ENCODE data around the gene RXFP1. TPM values are rescaled to one million over a fixed set of nuclear protein-coding genes. Genes with fewer than 3 reads are reported as not detected.

Gene RXFP1
- polyA plus RNA-seq, 1 donor (not counting 4 experiments of a cell fraction or from before 2014, with no cell fraction given), result not detected

DNA sequence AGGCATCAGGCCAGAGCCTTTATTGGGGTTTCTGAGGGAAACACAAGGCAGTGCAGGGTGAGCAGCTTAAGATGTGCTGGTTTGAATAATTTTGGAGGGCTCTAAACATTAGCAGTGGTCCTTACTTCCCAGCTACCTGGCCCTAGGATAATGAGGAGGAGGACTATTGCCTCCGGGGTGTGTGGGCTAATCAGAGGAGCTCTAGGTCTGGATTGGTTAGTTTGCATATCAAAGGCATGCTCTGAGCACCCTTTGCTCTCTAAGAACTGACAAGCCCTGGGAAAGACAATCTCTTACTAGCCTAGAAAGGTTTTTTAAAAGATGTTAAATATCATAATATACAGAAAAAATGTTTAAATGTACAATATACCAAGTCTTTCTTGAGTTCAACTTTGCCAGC lies 58.4 kb downstream of the RXFP1 start:
- dilution Hi-C loops (cut with MboI; ENCODE audit: extremely low pct_ligation_motif_present, low sequenced_read_pairs), result no loop called here
- Histone ChIP-seq H3K4me3 (ENCODE audit: control insufficient read depth in 2 of 3, extremely low read depth in 1 of 3, insufficient read depth in 2 of 3, low read depth in 1 of 3, low read length in 3 of 3) (no peak overlapping the region), H3K79me2 (ENCODE audit: control insufficient read depth, insufficient read depth, low read length) (no peaks in the 10 kb centered on the region), H3K9me1 (ENCODE audit: control insufficient read depth, extremely low read depth, insufficient read depth, low read length) (no peaks in the 10 kb centered on the region), H3K4me2 (ENCODE audit: control insufficient read depth, extremely low read depth, insufficient read depth, low read depth, low read length) (no peak overlapping the region), H3K27me3 (ENCODE audit: control insufficient read depth, extremely low read depth, insufficient read depth, low read length) (no peaks in the 10 kb centered on the region), H4K20me1 (ENCODE audit: control insufficient read depth, extremely low read depth, insufficient read depth, low read length) (no peaks in the 10 kb centered on the region), H2AFZ (ENCODE audit: control insufficient read depth, low read length) (no peak overlapping the region), H3K9ac (ENCODE audit: control insufficient read depth, extremely low read depth, insufficient read depth, low read length) (no peak overlapping the region), H3K36me3 (ENCODE audit: control insufficient read depth in 2 of 2, extremely low read depth in 1 of 2, insufficient read depth in 2 of 2, low read length in 2 of 2) (no peaks in the 10 kb centered on the region), H3K4me1 (ENCODE audit: control insufficient read depth, extremely low read depth, insufficient read depth, low read length) (no peaks in the 10 kb centered on the region), H3K27ac (ENCODE audit: control insufficient read depth, insufficient read depth, low read length) (no peak overlapping the region), H3K9me3 (ENCODE audit: control insufficient read depth, low read depth, low read length) (no peaks in the 10 kb centered on the region)
- TF ChIP-seq, protein P1, sequence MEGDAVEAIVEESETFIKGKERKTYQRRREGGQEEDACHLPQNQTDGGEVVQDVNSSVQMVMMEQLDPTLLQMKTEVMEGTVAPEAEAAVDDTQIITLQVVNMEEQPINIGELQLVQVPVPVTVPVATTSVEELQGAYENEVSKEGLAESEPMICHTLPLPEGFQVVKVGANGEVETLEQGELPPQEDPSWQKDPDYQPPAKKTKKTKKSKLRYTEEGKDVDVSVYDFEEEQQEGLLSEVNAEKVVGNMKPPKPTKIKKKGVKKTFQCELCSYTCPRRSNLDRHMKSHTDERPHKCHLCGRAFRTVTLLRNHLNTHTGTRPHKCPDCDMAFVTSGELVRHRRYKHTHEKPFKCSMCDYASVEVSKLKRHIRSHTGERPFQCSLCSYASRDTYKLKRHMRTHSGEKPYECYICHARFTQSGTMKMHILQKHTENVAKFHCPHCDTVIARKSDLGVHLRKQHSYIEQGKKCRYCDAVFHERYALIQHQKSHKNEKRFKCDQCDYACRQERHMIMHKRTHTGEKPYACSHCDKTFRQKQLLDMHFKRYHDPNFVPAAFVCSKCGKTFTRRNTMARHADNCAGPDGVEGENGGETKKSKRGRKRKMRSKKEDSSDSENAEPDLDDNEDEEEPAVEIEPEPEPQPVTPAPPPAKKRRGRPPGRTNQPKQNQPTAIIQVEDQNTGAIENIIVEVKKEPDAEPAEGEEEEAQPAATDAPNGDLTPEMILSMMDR (optimal IDR thresholded peaks at IDR 0.05 in 1 of 3, IDR thresholded peaks at IDR 0.05 in 1 of 3, conservative IDR thresholded peaks at IDR 0.05 in 1 of 3; ENCODE audit: extremely low read depth in 1 of 3, insufficient read depth in 2 of 3, low read length in 3 of 3), result no peak
- no peak for DNase-seq (ENCODE audit: low read depth, low spot score)
- no peak for FAIRE-seq

DNA sequence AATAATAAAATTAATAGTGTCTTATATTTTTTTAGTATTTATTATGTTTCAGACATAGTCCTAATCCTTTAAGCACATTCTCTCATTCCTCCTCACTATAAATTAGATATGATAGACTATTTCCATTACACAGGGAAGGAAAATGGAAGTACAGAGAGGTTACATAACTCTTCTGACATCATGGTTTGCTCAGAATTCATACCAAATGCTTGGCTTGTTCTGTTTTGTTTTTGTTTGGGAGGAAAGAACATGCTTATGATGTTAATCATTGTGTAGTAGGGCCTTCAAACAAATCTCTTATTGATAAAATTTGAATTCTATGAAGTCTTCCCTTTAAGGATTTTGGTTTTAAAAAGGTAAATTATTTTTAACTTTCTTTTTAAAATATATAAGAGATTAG lies 59.5 kb downstream of the RXFP1 start:
- no peak for DNase-seq (ENCODE audit: low read depth, low spot score)
- Histone ChIP-seq H3K36me3 (ENCODE audit: control insufficient read depth in 2 of 2, extremely low read depth in 1 of 2, insufficient read depth in 2 of 2, low read length in 2 of 2) (no peaks in the 10 kb centered on the region), H3K9ac (ENCODE audit: control insufficient read depth, extremely low read depth, insufficient read depth, low read length) (no peak overlapping the region), H3K4me3 (ENCODE audit: control insufficient read depth in 2 of 3, extremely low read depth in 1 of 3, insufficient read depth in 2 of 3, low read depth in 1 of 3, low read length in 3 of 3) (no peak overlapping the region), H3K27ac (ENCODE audit: control insufficient read depth, insufficient read depth, low read length) (no peak overlapping the region), H3K9me1 (ENCODE audit: control insufficient read depth, extremely low read depth, insufficient read depth, low read length) (no peaks in the 10 kb centered on the region), H3K9me3 (ENCODE audit: control insufficient read depth, low read depth, low read length) (no peaks in the 10 kb centered on the region), H3K4me2 (ENCODE audit: control insufficient read depth, extremely low read depth, insufficient read depth, low read depth, low read length) (no peak overlapping the region), H4K20me1 (ENCODE audit: control insufficient read depth, extremely low read depth, insufficient read depth, low read length) (no peaks in the 10 kb centered on the region), H3K79me2 (ENCODE audit: control insufficient read depth, insufficient read depth, low read length) (no peaks in the 10 kb centered on the region), H2AFZ (ENCODE audit: control insufficient read depth, low read length) (no peak overlapping the region), H3K4me1 (ENCODE audit: control insufficient read depth, extremely low read depth, insufficient read depth, low read length) (no peaks in the 10 kb centered on the region), H3K27me3 (ENCODE audit: control insufficient read depth, extremely low read depth, insufficient read depth, low read length) (no peaks in the 10 kb centered on the region)
- TF ChIP-seq, protein P1 (optimal IDR thresholded peaks at IDR 0.05 in 1 of 3, IDR thresholded peaks at IDR 0.05 in 1 of 3, conservative IDR thresholded peaks at IDR 0.05 in 1 of 3; ENCODE audit: extremely low read depth in 1 of 3, insufficient read depth in 2 of 3, low read length in 3 of 3), result no peak
- no peak for TF ChIP-seq EZH2 (IDR thresholded peaks at IDR 0.05; ENCODE audit: low read length)
- no peak for FAIRE-seq
- dilution Hi-C loops (cut with MboI; ENCODE audit: extremely low pct_ligation_motif_present, low sequenced_read_pairs), result no loop called here

Measured in keratinocyte (primary cell).